Airway epithelial cell (primary cell): Measurements from ENCODE around the gene TNNC1. TPM values are rescaled to one million over a fixed set of nuclear protein-coding genes. Genes with fewer than 3 reads are reported as not detected.

Experiments
- total RNA-seq: library from RNA; depleted of rRNA; stranded (reverse); fragments of >200 nt; gene quantifications from 2 replicates; pipeline ENCODE4 v1.2.3, GENCODE V29; 2015

Gene TNNC1
- 0.23 and 0.85 TPM in 2 replicates for total RNA-seq

GRCh38 chr3:52453496-52454249 is at the start of gene TNNC1:
TNNC1 (minus strand) TSS chr3:52454041; CDS start chr3:52454015, 26 bp downstream.

GRCh38 chr3:52494886-52495495 is 41.1 kb upstream of the TNNC1 start, which contains the start of gene STAB1:
STAB1 (plus strand) TSS chr3:52495338; CDS start chr3:52495414, 76 bp downstream.

GRCh38 chr3:52455283-52456168 is 1.7 kb upstream of the TNNC1 start, which contains the start of gene NISCH:
NISCH (plus strand) TSS chr3:52455604; CDS start chr3:52455642, 38 bp downstream.

GRCh38 chr3:52444860-52445793 is 8.7 kb downstream of the TNNC1 start, which contains the start of gene SEMA3G:
SEMA3G (minus strand) TSS chr3:52445103; CDS start chr3:52445027, 76 bp downstream.

Other genes with a start within 250 kb of the TNNC1 start
- gene TLR9, start 228.4 kb downstream of the TNNC1 start, total RNA-seq, result 0.07 TPM in 1 of 2 replicates, not detected in the other
- gene TWF2, start 214.9 kb downstream of the TNNC1 start, total RNA-seq, result 84.2 and 93.4 TPM in 2 replicates
- 0.65 and 0.99 TPM in 2 replicates for gene PPM1M, start 208.3 kb downstream of the TNNC1 start, total RNA-seq
- 35.5 and 50.1 TPM in 2 replicates for gene WDR82, start 175.4 kb downstream of the TNNC1 start, total RNA-seq
- gene GLYCTK, start 166.2 kb downstream of the TNNC1 start, total RNA-seq, result 5.4 and 7.2 TPM in 2 replicates
- gene DNAH1, start 137.7 kb downstream of the TNNC1 start, total RNA-seq, result 0.42 and 0.46 TPM in 2 replicates
- gene BAP1, start 44.0 kb downstream of the TNNC1 start, total RNA-seq, result 56.1 and 77.5 TPM in 2 replicates
- gene PHF7, start 43.4 kb downstream of the TNNC1 start, total RNA-seq, result 4.1 and 5.5 TPM in 2 replicates
- gene SEMA3G, start 8.9 kb downstream of the TNNC1 start, total RNA-seq, result 0.21 and 0.79 TPM in 2 replicates
- 31.2 and 41.2 TPM in 2 replicates for gene NISCH, start 1.6 kb upstream of the TNNC1 start, total RNA-seq
- not detected in 2 replicates for gene STAB1, start 41.3 kb upstream of the TNNC1 start, total RNA-seq
- gene NT5DC2, start 79.8 kb upstream of the TNNC1 start, total RNA-seq, result 237 and 246 TPM in 2 replicates
- 1.3 and 14.2 TPM in 2 replicates for gene UQCC5, start 82.6 kb upstream of the TNNC1 start, total RNA-seq
- gene PBRM1, start 231.9 kb upstream of the TNNC1 start, total RNA-seq, result 25.2 and 41.5 TPM in 2 replicates
- 91.3 and 106 TPM in 2 replicates for gene GNL3, start 232.0 kb upstream of the TNNC1 start, total RNA-seq